HepG2 (cell line): ENCODE data around the gene COL5A1. TPM values are rescaled to one million over a fixed set of nuclear protein-coding genes. Genes with fewer than 3 reads are reported as not detected.

Experiments
- ATAC-seq: fragments of 200-7000 bp; cut with Tn5 transposase; 3 replicates; pipeline ENCODE4 v1.9.1; 2020; ENCODE audit warnings: mild to moderate bottlenecking, moderate library complexity
- BruUV-seq: library from RNA; stranded (reverse); fragments of 400-500 nt; replicated peaks from 2 replicates; lab custom pipeline; 2021; lab: Mats Ljungman, UMichigan
- CTCF ChIA-PET: fragments of 300-600 bp; formaldehyde crosslinking; extraction: SDS; loops from one replicate; lab custom pipeline; 2021; ENCODE audit warnings: low total read pairs, inconsistent platforms, low intra/inter-chr PET ratio; lab: Yijun Ruan, JAX
- POLR2A ChIA-PET: fragments of 350-600 bp; sonication (Branson Sonifier 250); formaldehyde crosslinking; loops from one replicate; lab custom pipeline; 2020; ENCODE audit warnings: antibody characterized with exemption, inconsistent platforms; lab: Yijun Ruan, JAX
- DNase-seq: peaks from one replicate; pipeline ENCODE4 v3.0.0-alpha.2; 2015; ENCODE audit warnings: low spot score
- FAIRE-seq: peaks from 3 replicates; lab custom pipeline; 2011; peaks lifted over from hg19 to GRCh38; lab: Jason Lieb, UNC
- H2AFZ ChIP-seq: one replicate; pipeline ENCODE4 v1.6.1; 2011; ENCODE audit warnings: low read length, inconsistent platforms
- H3K27ac ChIP-seq: fragments of 300-600 bp; 3 replicates; pipeline ENCODE4 v1.8.0; 2011; ENCODE audit warnings: mixed run types, mild to moderate bottlenecking, mixed read lengths, low read length, inconsistent platforms; ENCODE audit not compliant: insufficient read depth; ENCODE audit errors: extremely low read length
- H3K27me3 ChIP-seq, 2 experiments: fragments of 200-600 bp in 1 of 2; 2 replicates in 1 of 2; 3 replicates in 1 of 2; pipeline versions ENCODE4 v1.6.0 to v1.8.0; 2011; ENCODE audit warnings: low read length in 2 of 2, mild to moderate bottlenecking in 2 of 2, moderate library complexity in 2 of 2, inconsistent platforms in 1 of 2; ENCODE audit not compliant: insufficient read depth in 2 of 2, control insufficient read depth in 1 of 2
- H3K36me3 ChIP-seq, 2 experiments: fragments of 200-600 bp in 1 of 2; replicated peaks in 1 of 2; 2 replicates in 1 of 2; 3 replicates in 1 of 2; pipeline versions ENCODE4 v1.5.1 to v1.8.0; 2011; ENCODE audit warnings: low read length in 2 of 2, inconsistent platforms in 1 of 2; ENCODE audit not compliant: insufficient read depth in 2 of 2, control insufficient read depth in 1 of 2
- H3K4me1 ChIP-seq: 2 replicates; pipeline ENCODE4 v1.5.1; 2012; ENCODE audit warnings: low read length, inconsistent platforms; ENCODE audit not compliant: insufficient read depth
- H3K4me2 ChIP-seq: 2 replicates; pipeline ENCODE4 v1.6.0; 2011; ENCODE audit warnings: low read depth, low read length, inconsistent platforms
- H3K4me3 ChIP-seq, 3 experiments: fragments of 200-600 bp in 1 of 3; sonication (generic), shearing (Covaris generic) in 1 of 3; replicated peaks in 1 of 3; 2 replicates each; pipeline ENCODE4 v1.5.1; 2011 to 2016; ENCODE audit warnings: low read length in 3 of 3, inconsistent platforms in 2 of 3, low read depth in 2 of 3, mild to moderate bottlenecking in 2 of 3, control low read depth in 1 of 3, mixed read lengths in 1 of 3; ENCODE audit not compliant: insufficient read depth in 1 of 3
- H3K79me2 ChIP-seq: one replicate; pipeline ENCODE4 v1.6.1; 2011; ENCODE audit warnings: low read length, inconsistent platforms; ENCODE audit not compliant: insufficient read depth
- H3K9ac ChIP-seq: 2 replicates; pipeline ENCODE4 v1.6.0; 2011; ENCODE audit warnings: mild to moderate bottlenecking, low read depth, low read length, inconsistent platforms; ENCODE audit not compliant: insufficient read depth
- H3K9me3 ChIP-seq: 2 replicates; pipeline ENCODE4 v1.5.1; 2012; ENCODE audit warnings: mild to moderate bottlenecking, low read length
- H4K20me1 ChIP-seq: 2 replicates; pipeline ENCODE4 v1.6.0; 2011; ENCODE audit warnings: inconsistent platforms, mild to moderate bottlenecking, low read length, moderate library complexity; ENCODE audit not compliant: insufficient read depth
- CBX1 ChIP-seq: IDR thresholded peaks from one replicate; pipeline ENCODE4 v1.6.1; 2016; ENCODE audit warnings: antibody characterized with exemption, low read depth
- CHD2 ChIP-seq: IDR thresholded peaks from 2 replicates; pipeline ENCODE4 v1.6.1; 2011; ENCODE audit warnings: low read depth, low read length, improper control_type of control experiment
- CTCF ChIP-seq: sonication (generic); formaldehyde crosslinking; IDR thresholded peaks from 2 replicates; pipeline ENCODE4 v1.5.0; 2020; ENCODE audit warnings: mild to moderate bottlenecking, missing genetic modification reagents, moderate library complexity
- FOXO1 ChIP-seq: sonication (generic); formaldehyde crosslinking; IDR thresholded peaks from 2 replicates; pipeline ENCODE4 v1.4.0; 2020; ENCODE audit warnings: missing genetic modification reagents
- GABPA ChIP-seq, 2 experiments: IDR thresholded peaks; 2 replicates each; pipeline ENCODE4 v1.6.1; 2011 to 2016; ENCODE audit warnings: low read depth in 2 of 2, low read length in 1 of 2, missing biosample characterization in 1 of 2, missing genetic modification characterization in 1 of 2
- KMT2A ChIP-seq: sonication (generic); formaldehyde crosslinking; IDR thresholded peaks from 2 replicates; pipeline ENCODE4 v1.4.0; 2020; ENCODE audit warnings: missing genetic modification reagents
- MYC ChIP-seq: sonication (generic); formaldehyde crosslinking; IDR thresholded peaks from 2 replicates; pipeline ENCODE4 v1.9.0; 2021; ENCODE audit warnings: missing genetic modification reagents, borderline replicate concordance
- PHF20 ChIP-seq: sonication (generic); formaldehyde crosslinking; IDR thresholded peaks from 2 replicates; pipeline ENCODE4 v1.5.0; 2020; ENCODE audit warnings: mild to moderate bottlenecking, missing genetic modification reagents
- ZBTB1 ChIP-seq: sonication (generic); formaldehyde crosslinking; IDR thresholded peaks from 2 replicates; pipeline ENCODE4 v1.4.0; 2020; ENCODE audit warnings: missing genetic modification reagents, borderline replicate concordance
- ZMYM3 ChIP-seq: sonication (generic); formaldehyde crosslinking; IDR thresholded peaks from 2 replicates; pipeline ENCODE4 v1.5.1; 2020; ENCODE audit warnings: mild to moderate bottlenecking, missing genetic modification reagents
- ZNF264 ChIP-seq: sonication (generic); formaldehyde crosslinking; IDR thresholded peaks from 2 replicates; pipeline ENCODE4 v1.4.0; 2020; ENCODE audit warnings: missing genetic modification reagents
- ZNF337 ChIP-seq: sonication (generic); formaldehyde crosslinking; IDR thresholded peaks from 2 replicates; pipeline ENCODE4 v1.5.1; 2020; ENCODE audit warnings: missing genetic modification reagents, low read depth, mild to moderate bottlenecking, borderline replicate concordance
- ZNF468 ChIP-seq: sonication (generic); formaldehyde crosslinking; IDR thresholded peaks from 2 replicates; pipeline ENCODE4 v1.8.0; 2022; ENCODE audit warnings: mild to moderate bottlenecking, moderate library complexity, missing genetic modification reagents
- ZNF577 ChIP-seq: sonication (generic); formaldehyde crosslinking; IDR thresholded peaks from 2 replicates; pipeline ENCODE4 v1.4.0; 2020; ENCODE audit warnings: mild to moderate bottlenecking, low read depth, missing genetic modification reagents, borderline replicate concordance
- ZNF737 ChIP-seq: sonication (generic); formaldehyde crosslinking; IDR thresholded peaks from 2 replicates; pipeline ENCODE4 v1.5.0; 2020; ENCODE audit warnings: missing genetic modification reagents, mild to moderate bottlenecking, borderline replicate concordance
- ZNF749 ChIP-seq: sonication (generic); formaldehyde crosslinking; IDR thresholded peaks from 2 replicates; pipeline ENCODE4 v1.8.0; 2022; ENCODE audit warnings: mild to moderate bottlenecking, missing genetic modification reagents, moderate library complexity, borderline replicate concordance
- ZNF768 ChIP-seq: sonication (generic); formaldehyde crosslinking; IDR thresholded peaks from 2 replicates; pipeline ENCODE4 v1.4.0; 2020; ENCODE audit warnings: missing genetic modification reagents
- ZNF891 ChIP-seq: sonication (generic); formaldehyde crosslinking; IDR thresholded peaks from 2 replicates; pipeline ENCODE4 v1.5.0; 2020; ENCODE audit warnings: mild to moderate bottlenecking, missing genetic modification reagents
- WGBS: methylation state at CpG from one replicate; pipeline ENCODE4 v1.1.6; 2017; ENCODE audit warnings: low lambda C conversion rate; 5-methylcytosine and 5-hydroxymethylcytosine counted together
- in situ Hi-C: cut with HindIII; loops from 2 replicates; pipeline ENCODE4 v1.10.0; 2017; ENCODE audit warnings: low pct_unique_long_range_greater_than_20kb; ENCODE audit not compliant: extremely low pct_ligation_motif_present
- intact Hi-C: fragments of 100-400 bp; cut with micrococcal nuclease; formaldehyde crosslinking; loops from one replicate; pipeline ENCODE4 v1.10.0; 2022; ENCODE audit not compliant: unreplicated experiment
- polyA plus RNA-seq, 8 experiments: library from polyadenylated mRNA; depleted of rRNA in 3 of 8; stranded (reverse) in 7 of 8; unstranded in 1 of 8; fragments of >200 nt; fragmentation: Illumina TruSeq in 4 of 8; extraction: Trizol in 4 of 8; gene quantifications; 2 replicates each; pipeline versions ENCODE4 v1.2.1 to v1.2.3, GENCODE V29; 2011 to 2016; ENCODE audit warnings: low read depth in 4 of 8, missing spikeins in 1 of 8, mixed read lengths in 1 of 8; ENCODE audit not compliant: insufficient read depth in 1 of 8
- total RNA-seq, 5 experiments: library from RNA; depleted of rRNA; stranded (reverse); fragments of >200 nt; fragmentation: Illumina TruSeq; extraction: Trizol; gene quantifications; 2 replicates each; pipeline ENCODE4 v1.2.3, GENCODE V29; 2016; ENCODE audit warnings: low read depth in 1 of 5

COL5A1 gene
- total and polyA plus RNA-seq, 2 of the 13 experiments (the other 11 are each of a cell fraction or from before 2014, with no cell fraction given), result not detected

- Histone ChIP-seq H3K9ac (no peak overlapping the region), H4K20me1 (no peaks in the 10 kb centered on the region)
- ATAC-seq, result no peak
Observed at GRCh38 chr9:134656334-134657006, 14.9 kb downstream of the COL5A1 start.

More at GRCh38 chr9:134656334-134657006, 14.9 kb downstream of the COL5A1 start:
- no peak for DNase-seq
- Histone ChIP-seq H2AFZ (no peak overlapping the region), H3K4me3 (no peak overlapping the region), H3K36me3 (no peaks in the 10 kb centered on the region)
- intact Hi-C loops (no loop called here), in situ Hi-C loops (no loop called here)
- CTCF ChIA-PET, result no interaction called here
- WGBS, result 9% methylated on average over 12 of the region's 12 CpGs
- TF ChIP-seq ZNF737 (CRISPR knock-in tag) (no peak), ZNF468 (CRISPR knock-in tag) (no peak), GABPA (IDR thresholded peaks at IDR 0.05; ENCODE audit: low read depth, low read length) (no peak), GABPA (CRISPR knock-in tag; IDR thresholded peaks at IDR 0.05; ENCODE audit: low read depth) (no peak), ZNF264 (no peak), CBX1 (no peak), ZNF577 (CRISPR knock-in tag) (no peak), CTCF (CRISPR knock-in tag) (peak; percentile 28; the same call in 1 of the 2 replicates), PHF20 (no peak), ZMYM3 (CRISPR knock-in tag) (peak; percentile 56; the same call in 1 of the 2 replicates), KMT2A (CRISPR knock-in tag) (no peak), MYC (CRISPR knock-in tag) (no peak), CHD2 (no peak), ZBTB1 (no peak), ZNF337 (no peak), ZNF768 (CRISPR knock-in tag) (peak; percentile 95), FOXO1 (CRISPR knock-in tag) (no peak), ZNF749 (CRISPR knock-in tag) (no peak), ZNF891 (no peak)
- TF ChIP-seq, all 625 proteins: peak for 3
- no peak for FAIRE-seq
- no peak overlapping the region for H3K27ac ChIP-seq
- no TSS peak for BruUV-seq
- H3K4me1 ChIP-seq, result no peaks in the 10 kb centered on the region
- H3K27me3 ChIP-seq, result peaks cover 1 to 20% of the 10 kb centered on the region in 2 experiments; a peak in 3 of 5 replicates
- peaks cover 15% of the 10 kb centered on the region for H3K9me3 ChIP-seq
- POLR2A ChIA-PET, result no interaction called here
- H3K4me2 ChIP-seq, result no peak overlapping the region
- no peaks in the 10 kb centered on the region for H3K79me2 ChIP-seq
